ENCODE measurements around the gene ROR2.
"Not testable (repeated sequence)": the region's sequence is repeated elsewhere in the genome, so short reads cannot be mapped to it uniquely, and the experiment has no call there.

The ROR2 gene

GRCh38 chr9:91924090-91924489 lies 25.9 kb downstream of the ROR2 start:
- DNase-seq (ENCODE audit: low read depth, low spot score), result no peak

GRCh38 chr9:91923145-91923544 lies 26.9 kb downstream of the ROR2 start:
- DNase-seq (ENCODE audit: low read depth, low spot score), result no peak

- DNase-seq (ENCODE audit: low read depth, low spot score), result no peak
Observed at GRCh38 chr9:91921371-91921770, 28.7 kb downstream of the ROR2 start.

GRCh38 chr9:91920630-91921350 lies 29.2 kb downstream of the ROR2 start:
- no peak for DNase-seq (ENCODE audit: low read depth, low spot score)

GRCh38 chr9:91919621-91920020 lies 30.4 kb downstream of the ROR2 start:
- DNase-seq (ENCODE audit: low read depth, low spot score), result no peak

- no peak for DNase-seq (ENCODE audit: low read depth, low spot score)
Observed at GRCh38 chr9:91917436-91917835, 32.6 kb downstream of the ROR2 start.

GRCh38 chr9:91915524-91916263 lies 34.3 kb downstream of the ROR2 start:
- no peak for DNase-seq (ENCODE audit: low read depth, low spot score)

GRCh38 chr9:91914937-91915336 lies 35.1 kb downstream of the ROR2 start:
- DNase-seq (ENCODE audit: low read depth, low spot score), result no peak

GRCh38 chr9:91914404-91914803 lies 35.6 kb downstream of the ROR2 start:
- peak; percentile 9 for DNase-seq (ENCODE audit: low read depth, low spot score)

- DNase-seq (ENCODE audit: low read depth, low spot score), result no peak
Observed at GRCh38 chr9:91913986-91914385, 36.0 kb downstream of the ROR2 start.

GRCh38 chr9:91913096-91913495 lies 36.9 kb downstream of the ROR2 start:
- DNase-seq (ENCODE audit: low read depth, low spot score), result no peak

GRCh38 chr9:91911657-91912056 lies 38.4 kb downstream of the ROR2 start:
- no peak for DNase-seq (ENCODE audit: low read depth, low spot score)

GRCh38 chr9:91909256-91909655 lies 40.8 kb downstream of the ROR2 start:
- not testable (repeated sequence) for DNase-seq (ENCODE audit: low read depth, low spot score)

- no peak for DNase-seq (ENCODE audit: low read depth, low spot score)
Observed at GRCh38 chr9:91908746-91909145, 41.3 kb downstream of the ROR2 start.

GRCh38 chr9:91908293-91908623 lies 41.8 kb downstream of the ROR2 start:
- DNase-seq (ENCODE audit: low read depth, low spot score), result no peak

GRCh38 chr9:91907484-91908292 lies 42.3 kb downstream of the ROR2 start:
- DNase-seq (ENCODE audit: low read depth, low spot score), result no peak

GRCh38 chr9:91905991-91906469 lies 44.0 kb downstream of the ROR2 start:
- DNase-seq (ENCODE audit: low read depth, low spot score), result no peak

- DNase-seq (ENCODE audit: low read depth, low spot score), result no peak
Observed at GRCh38 chr9:91905237-91905650, 44.8 kb downstream of the ROR2 start.

GRCh38 chr9:91904588-91905236 lies 45.3 kb downstream of the ROR2 start:
- no peak for DNase-seq (ENCODE audit: low read depth, low spot score)

GRCh38 chr9:91903126-91903911 lies 46.7 kb downstream of the ROR2 start:
- no peak for DNase-seq (ENCODE audit: low read depth, low spot score)
